Stimulated activated naive CD8-positive, alpha-beta T cell treated with anti-CD3 and anti-CD28 coated beads, Interleukin-15, amount 100 ng/mL, for 72 hours (primary cell): ENCODE data around the gene ARFIP1.

Experiments
- ATAC-seq: fragments of 150-1000 bp; cut with Tn5 transposase; 2 replicates; pipeline ENCODE4 v1.10.0; 2021; ENCODE audit warnings: mild to moderate bottlenecking, moderate library complexity
- DNase-seq, 2 donors: peaks; one replicate each; pipeline ENCODE4 v3.0.0; 2021 to 2022
- H3K27ac Mint-ChIP-seq, 2 donors: one replicate each; pipeline ENCODE4 v1.8.0; 2022; ENCODE audit warnings: mild to moderate bottlenecking in 2 of 2, mixed read lengths in 2 of 2, moderate library complexity in 2 of 2
- H3K27me3 Mint-ChIP-seq: one replicate; pipeline ENCODE4 v1.8.0; 2022; ENCODE audit warnings: mixed read lengths
- H3K4me1 Mint-ChIP-seq: one replicate; pipeline ENCODE4 v1.8.0; 2022; ENCODE audit warnings: mild to moderate bottlenecking, mixed read lengths
- H3K4me3 Mint-ChIP-seq, 2 donors: one replicate each; pipeline ENCODE4 v1.8.0; 2022; ENCODE audit warnings: mild to moderate bottlenecking in 2 of 2, mixed read lengths in 2 of 2, moderate library complexity in 1 of 2
- H3K9me3 Mint-ChIP-seq, 2 donors: one replicate each; pipeline ENCODE4 v1.8.0; 2022; ENCODE audit warnings: mixed read lengths in 2 of 2

The ARFIP1 gene

DNA sequence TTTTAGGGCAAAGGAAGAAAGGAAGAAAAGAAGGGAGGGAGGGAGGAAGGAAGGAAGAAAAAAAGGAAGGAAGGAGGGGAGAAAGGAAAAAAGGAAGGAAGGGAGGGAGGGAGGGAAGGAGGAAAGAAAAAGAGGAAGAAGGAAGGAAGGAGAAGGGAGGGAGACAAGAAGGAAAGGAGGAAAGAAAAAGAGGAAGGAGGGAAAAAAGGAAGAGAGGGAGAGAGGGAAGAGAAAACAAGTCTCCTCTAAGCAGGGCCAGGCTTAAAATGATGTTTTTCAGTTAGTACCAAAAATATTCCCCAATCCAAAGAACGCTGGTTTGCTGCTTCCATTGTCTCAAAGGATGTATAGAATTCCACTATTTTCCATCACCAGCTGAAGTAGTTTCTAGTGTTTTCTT is 2.3 kb upstream of the ARFIP1 start:
- peaks cover 12% of the 10 kb centered on the region for H3K27me3 Mint-ChIP-seq
- no peak overlapping the region for H3K4me3 Mint-ChIP-seq
- DNase-seq = no peak
- peaks cover 40% of the 10 kb centered on the region for H3K4me1 Mint-ChIP-seq
- no peak overlapping the region for H3K27ac Mint-ChIP-seq
- no peak for ATAC-seq
- H3K9me3 Mint-ChIP-seq = no peaks in the 10 kb centered on the region

- Mint-ChIP-seq H3K4me3 (peak overlapping the region; percentile 98 to 99), H3K4me1 (peaks cover 44% of the 10 kb centered on the region), H3K27me3 (peaks cover 12% of the 10 kb centered on the region), H3K27ac (peak overlapping the region; percentile 98 to 99), H3K9me3 (no peaks in the 10 kb centered on the region)
- DNase-seq = peak; percentile 35 to 37
- ATAC-seq = peak; percentile 48
Measured at GRCh38 chr4:152778656-152779512, 870 bp upstream of the ARFIP1 start.

- DNase-seq (no peak), ATAC-seq (peak; percentile 71)
- peak overlapping the region; percentile 98 to 99 for H3K4me3 Mint-ChIP-seq
- peak overlapping the region; percentile 98 to 99 for H3K27ac Mint-ChIP-seq
- H3K4me1 Mint-ChIP-seq = peaks cover 44% of the 10 kb centered on the region
- no peaks in the 10 kb centered on the region for H3K9me3 Mint-ChIP-seq
- H3K27me3 Mint-ChIP-seq = peaks cover 12% of the 10 kb centered on the region
Measured at GRCh38 chr4:152780267-152780778, 569 bp downstream of the ARFIP1 start.

GRCh38 chr4:152784490-152785350 is 5.0 kb downstream of the ARFIP1 start:
- H3K4me3 Mint-ChIP-seq = no peak overlapping the region
- peaks cover 40% of the 10 kb centered on the region for H3K4me1 Mint-ChIP-seq
- ATAC-seq (no peak), DNase-seq (no peak)
- H3K27me3 Mint-ChIP-seq = no peaks in the 10 kb centered on the region
- H3K9me3 Mint-ChIP-seq = no peaks in the 10 kb centered on the region
- H3K27ac Mint-ChIP-seq = no peak overlapping the region

- Mint-ChIP-seq H3K4me3 (peak overlapping the region; percentile 1 to 32), H3K27ac (no peak overlapping the region), H3K9me3 (no peaks in the 10 kb centered on the region), H3K27me3 (no peaks in the 10 kb centered on the region), H3K4me1 (peaks cover 33% of the 10 kb centered on the region)
- ATAC-seq (no peak), DNase-seq (no peak)
Measured at GRCh38 chr4:152785639-152786615, 6.2 kb downstream of the ARFIP1 start.

GRCh38 chr4:152786627-152787026 is 6.9 kb downstream of the ARFIP1 start:
- peaks cover 26% of the 10 kb centered on the region for H3K4me1 Mint-ChIP-seq
- H3K9me3 Mint-ChIP-seq = no peaks in the 10 kb centered on the region
- H3K27ac Mint-ChIP-seq = no peak overlapping the region
- no peak for ATAC-seq
- H3K4me3 Mint-ChIP-seq = peak overlapping the region in 1 of 2 donors; percentile 32
- no peaks in the 10 kb centered on the region for H3K27me3 Mint-ChIP-seq
- DNase-seq = no peak

GRCh38 chr4:152795891-152796290 is 16.1 kb downstream of the ARFIP1 start:
- Mint-ChIP-seq H3K27me3 (no peaks in the 10 kb centered on the region), H3K9me3 (no peaks in the 10 kb centered on the region), H3K4me3 (no peak overlapping the region), H3K27ac (no peak overlapping the region), H3K4me1 (peaks cover 8% of the 10 kb centered on the region)
- DNase-seq (no peak), ATAC-seq (no peak)

DNA sequence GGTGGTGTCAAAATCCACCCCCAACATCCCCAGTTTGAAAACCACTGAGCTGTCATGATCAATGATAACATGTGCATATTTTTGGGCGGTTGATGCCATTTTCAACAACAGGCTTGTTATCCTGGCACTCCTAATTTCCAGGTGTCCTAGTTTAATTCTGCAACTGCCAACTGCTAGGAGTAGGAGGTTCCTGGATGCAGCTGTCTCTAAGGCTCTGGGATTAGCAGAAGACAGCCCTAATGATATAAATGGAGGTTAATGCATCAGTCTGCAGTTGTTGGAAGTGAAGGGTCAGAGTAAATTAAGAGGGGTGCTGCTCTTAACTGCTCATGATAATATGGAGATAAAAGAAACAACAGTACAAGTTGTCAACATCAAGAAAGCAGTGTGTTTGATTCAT is 23.8 kb downstream of the ARFIP1 start:
- H3K27ac Mint-ChIP-seq = no peak overlapping the region
- no peak overlapping the region for H3K4me3 Mint-ChIP-seq
- H3K9me3 Mint-ChIP-seq = no peaks in the 10 kb centered on the region
- no peaks in the 10 kb centered on the region for H3K27me3 Mint-ChIP-seq
- H3K4me1 Mint-ChIP-seq = peaks cover 27% of the 10 kb centered on the region
- ATAC-seq = no peak
- DNase-seq = no peak

- Mint-ChIP-seq H3K27me3 (no peaks in the 10 kb centered on the region), H3K27ac (no peak overlapping the region), H3K9me3 (no peaks in the 10 kb centered on the region), H3K4me1 (peaks cover 27% of the 10 kb centered on the region), H3K4me3 (no peak overlapping the region)
- no peak for ATAC-seq
- DNase-seq = no peak
Measured at GRCh38 chr4:152805071-152805650, 25.4 kb downstream of the ARFIP1 start.

DNA sequence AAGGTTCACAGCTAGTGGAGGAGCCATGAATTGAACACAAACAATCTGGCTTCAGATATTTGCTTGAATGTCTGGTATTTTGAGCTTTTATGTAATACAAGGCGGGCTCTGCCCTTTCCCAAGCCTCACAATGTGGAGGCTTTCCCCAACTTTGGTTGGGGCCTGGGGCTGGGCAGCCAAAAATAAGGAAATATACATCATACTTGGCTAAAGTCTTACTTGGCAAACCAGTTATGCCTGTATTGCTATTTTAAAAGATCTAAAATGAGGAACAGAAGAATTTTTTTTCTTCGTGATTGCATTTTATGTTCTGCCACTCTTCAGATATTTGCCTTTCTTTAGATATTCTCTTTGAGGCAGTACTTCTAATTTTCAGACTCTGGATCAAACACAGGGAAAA is 26.1 kb downstream of the ARFIP1 start:
- H3K4me1 Mint-ChIP-seq = peaks cover 27% of the 10 kb centered on the region
- no peak for ATAC-seq
- H3K27ac Mint-ChIP-seq = no peak overlapping the region
- H3K27me3 Mint-ChIP-seq = no peaks in the 10 kb centered on the region
- DNase-seq = no peak
- peaks cover 0 to under 1% of the 10 kb centered on the region in 2 donors for H3K9me3 Mint-ChIP-seq
- H3K4me3 Mint-ChIP-seq = no peak overlapping the region

DNA sequence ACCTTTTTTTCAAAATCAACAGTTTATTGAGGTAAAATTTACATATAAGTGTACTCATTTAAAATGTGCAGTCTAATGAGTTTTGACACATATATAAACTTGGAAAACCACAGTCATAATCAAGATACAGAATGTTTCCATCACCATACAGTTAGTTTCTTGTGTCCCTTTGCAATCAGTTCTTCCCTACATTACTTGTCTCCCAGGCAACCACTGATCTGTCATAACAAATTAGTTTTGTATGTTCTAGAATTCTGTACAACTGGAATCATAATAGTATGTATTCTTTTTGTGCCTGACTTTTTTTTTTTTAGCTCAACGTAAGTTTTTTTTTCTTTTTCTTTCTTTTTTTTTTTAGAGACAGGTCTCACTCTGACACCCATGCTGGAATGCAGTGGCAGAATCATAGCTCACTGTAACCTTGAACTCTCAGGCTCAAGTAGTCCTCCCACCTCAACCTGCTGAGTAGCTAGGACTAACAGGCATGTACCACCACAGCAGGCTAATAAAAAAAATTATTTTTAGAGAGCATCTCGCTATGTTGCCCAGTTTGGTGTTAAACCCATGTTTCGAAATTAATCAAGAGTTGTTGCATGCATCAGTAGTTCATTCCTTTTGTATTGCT is 26.9 kb downstream of the ARFIP1 start:
- no peak overlapping the region for H3K27ac Mint-ChIP-seq

GRCh38 chr4:152807294-152807829 is 27.6 kb downstream of the ARFIP1 start:
- DNase-seq (no peak), ATAC-seq (peak; percentile 96)
- Mint-ChIP-seq H3K27ac (peak overlapping the region in 1 of 2 donors; percentile 72), H3K4me3 (peak overlapping the region; percentile 47 to 68), H3K4me1 (peaks cover 27% of the 10 kb centered on the region), H3K27me3 (no peaks in the 10 kb centered on the region), H3K9me3 (peaks cover 5 to 16% of the 10 kb centered on the region in 2 donors)

More for the DNA sequence above, 26.9 kb downstream of the ARFIP1 start:
- Mint-ChIP-seq H3K27me3 (no peaks in the 10 kb centered on the region), H3K4me3 (no peak overlapping the region), H3K9me3 (peaks cover 0 to 9% of the 10 kb centered on the region in 2 donors), H3K4me1 (peaks cover 27% of the 10 kb centered on the region)
- peak; percentile 41 for ATAC-seq
- no peak for DNase-seq

- Mint-ChIP-seq H3K27ac (no peak overlapping the region), H3K9me3 (peaks cover 14 to 23% of the 10 kb centered on the region in 2 donors), H3K4me3 (no peak overlapping the region), H3K27me3 (no peaks in the 10 kb centered on the region), H3K4me1 (peaks cover 27% of the 10 kb centered on the region)
- no peak for DNase-seq
- ATAC-seq = no peak
Measured at GRCh38 chr4:152808670-152809069, 28.9 kb downstream of the ARFIP1 start.

GRCh38 chr4:152810715-152811287 is 31.0 kb downstream of the ARFIP1 start:
- H3K4me3 Mint-ChIP-seq = no peak overlapping the region
- peaks cover 22% of the 10 kb centered on the region for H3K4me1 Mint-ChIP-seq
- peaks cover 27 to 41% of the 10 kb centered on the region in 2 donors for H3K9me3 Mint-ChIP-seq
- H3K27me3 Mint-ChIP-seq = no peaks in the 10 kb centered on the region
- no peak for DNase-seq
- no peak overlapping the region for H3K27ac Mint-ChIP-seq
- ATAC-seq = no peak
